H9 (cell line): Measurements from ENCODE around the gene RBM38. TPM values are rescaled to one million over a fixed set of nuclear protein-coding genes. Genes with fewer than 3 reads are reported as not detected.

Experiments used
- DNase-seq: peaks from one replicate; pipeline ENCODE4 v3.0.0-alpha.2; 2017
- H2AFZ ChIP-seq: one replicate; pipeline ENCODE4 v1.6.1; 2013; ENCODE audit warnings: mild to moderate bottlenecking, low read length, control low read depth, moderate library complexity
- H2AK5ac ChIP-seq: 2 replicates; pipeline ENCODE4 v1.6.1; 2013; ENCODE audit warnings: low read length, control low read depth, mixed read lengths; ENCODE audit not compliant: insufficient read length
- H2BK120ac ChIP-seq: one replicate; pipeline ENCODE4 v1.6.1; 2013; ENCODE audit warnings: low read depth, mild to moderate bottlenecking, low read length, control low read depth, inconsistent platforms; ENCODE audit not compliant: poor library complexity, severe bottlenecking
- H2BK12ac ChIP-seq: 2 replicates; pipeline ENCODE4 v1.6.1; 2013; ENCODE audit warnings: low read length, control low read depth, mixed read lengths, low read depth; ENCODE audit not compliant: insufficient read length
- H2BK15ac ChIP-seq: 2 replicates; pipeline ENCODE4 v1.6.1; 2013; ENCODE audit warnings: low read depth, low read length, control low read depth
- H2BK20ac ChIP-seq: one replicate; pipeline ENCODE4 v1.6.1; 2013; ENCODE audit warnings: low read depth, mild to moderate bottlenecking, low read length, control low read depth, inconsistent platforms; ENCODE audit not compliant: poor library complexity, severe bottlenecking
- H2BK5ac ChIP-seq: 2 replicates; pipeline ENCODE4 v1.6.1; 2013; ENCODE audit warnings: low read length, control low read depth, mixed read lengths; ENCODE audit not compliant: insufficient read length
- H3K14ac ChIP-seq: 2 replicates; pipeline ENCODE4 v1.6.1; 2013; ENCODE audit warnings: low read length, control low read depth; ENCODE audit not compliant: insufficient read depth
- H3K18ac ChIP-seq: 2 replicates; pipeline ENCODE4 v1.6.1; 2013; ENCODE audit warnings: low read depth, mild to moderate bottlenecking, mixed read lengths, low read length, control low read depth; ENCODE audit not compliant: insufficient read length
- H3K23ac ChIP-seq: 2 replicates; pipeline ENCODE4 v1.6.1; 2013; ENCODE audit warnings: low read length, control low read depth, mixed read lengths, low read depth; ENCODE audit not compliant: insufficient read length
- H3K23me2 ChIP-seq: 2 replicates; pipeline ENCODE4 v1.6.1; 2013; ENCODE audit warnings: low read depth, mild to moderate bottlenecking, mixed read lengths, low read length, control low read depth; ENCODE audit not compliant: insufficient read length, poor library complexity, severe bottlenecking
- H3K27ac ChIP-seq: 2 replicates; pipeline ENCODE4 v1.5.1; 2013; ENCODE audit warnings: low read length, control low read depth, mixed read lengths, low read depth; ENCODE audit not compliant: insufficient read length
- H3K27me3 ChIP-seq: 2 replicates; pipeline ENCODE4 v1.6.1; 2013; ENCODE audit warnings: low read length, control low read depth, inconsistent platforms; ENCODE audit not compliant: insufficient read depth
- H3K4ac ChIP-seq: 2 replicates; pipeline ENCODE4 v1.6.1; 2013; ENCODE audit warnings: low read depth, mild to moderate bottlenecking, control low read depth, inconsistent platforms, low read length, moderate library complexity
- H3K4me1 ChIP-seq: 2 replicates; pipeline ENCODE4 v1.6.1; 2013; ENCODE audit warnings: low read length, control low read depth, inconsistent platforms; ENCODE audit not compliant: insufficient read depth
- H3K4me2 ChIP-seq: 2 replicates; pipeline ENCODE4 v1.6.1; 2013; ENCODE audit warnings: low read length, control low read depth, mixed read lengths; ENCODE audit not compliant: insufficient read length, insufficient read depth
- H3K56ac ChIP-seq: 2 replicates; pipeline ENCODE4 v1.6.1; 2013; ENCODE audit warnings: low read depth, mild to moderate bottlenecking, mixed read lengths, low read length, control low read depth; ENCODE audit not compliant: insufficient read length
- H3K79me1 ChIP-seq: 2 replicates; pipeline ENCODE4 v1.6.1; 2013; ENCODE audit warnings: low read depth, mild to moderate bottlenecking, moderate library complexity, low read length, control low read depth, inconsistent platforms; ENCODE audit not compliant: insufficient read depth, poor library complexity, severe bottlenecking
- H3K79me2 ChIP-seq: 2 replicates; pipeline ENCODE4 v1.6.1; 2013; ENCODE audit warnings: low read length, control low read depth, inconsistent platforms; ENCODE audit not compliant: insufficient read depth
- H3K9ac ChIP-seq: 2 replicates; pipeline ENCODE4 v1.6.1; 2013; ENCODE audit warnings: low read length, control low read depth, mixed read lengths; ENCODE audit not compliant: insufficient read length; ENCODE audit errors: extremely low read depth
- H3K9me3 ChIP-seq: one replicate; pipeline ENCODE4 v1.6.1; 2013; ENCODE audit warnings: low read depth, low read length, inconsistent platforms; ENCODE audit not compliant: control insufficient read depth
- H3T11ph ChIP-seq: one replicate; pipeline ENCODE4 v1.6.1; 2013; ENCODE audit warnings: mild to moderate bottlenecking, low read length, control low read depth, inconsistent platforms
- H4K20me1 ChIP-seq: one replicate; pipeline ENCODE4 v1.6.1; 2013; ENCODE audit not compliant: control insufficient read depth, insufficient read length, insufficient read depth
- H4K5ac ChIP-seq: 2 replicates; pipeline ENCODE4 v1.6.1; 2013; ENCODE audit warnings: low read depth, mild to moderate bottlenecking, mixed read lengths, low read length, control low read depth; ENCODE audit not compliant: insufficient read length
- H4K8ac ChIP-seq: replicated peaks from 2 replicates; pipeline ENCODE4 v1.6.1; 2013; ENCODE audit warnings: low read length, control low read depth, mixed read lengths, low read depth; ENCODE audit not compliant: insufficient read length
- H4K91ac ChIP-seq: 2 replicates; pipeline ENCODE4 v1.6.1; 2013; ENCODE audit warnings: low read depth, mild to moderate bottlenecking, moderate library complexity, mixed read lengths, low read length, control low read depth; ENCODE audit not compliant: insufficient read length
- H3K27ac Mint-ChIP-seq, 3 experiments: 2 replicates in 2 of 3; 3 replicates in 1 of 3; pipeline ENCODE4 v1.8.0; 2020 to 2021; ENCODE audit warnings: mixed read lengths in 3 of 3, mild to moderate bottlenecking in 1 of 3, moderate library complexity in 1 of 3
- H3K27me3 Mint-ChIP-seq: 2 replicates; pipeline ENCODE4 v1.8.0; 2021; ENCODE audit warnings: low read depth, mild to moderate bottlenecking, moderate library complexity, mixed read lengths
- H3K36me3 Mint-ChIP-seq, 3 experiments: 2 replicates in 2 of 3; 3 replicates in 1 of 3; pipeline ENCODE4 v1.8.0; 2020 to 2021; ENCODE audit warnings: low read depth in 3 of 3, mixed read lengths in 3 of 3; ENCODE audit not compliant: insufficient read depth in 1 of 3
- H3K4me1 Mint-ChIP-seq, 2 experiments: 2 replicates each; pipeline ENCODE4 v1.8.0; 2020; ENCODE audit warnings: mixed read lengths in 2 of 2
- H3K4me3 Mint-ChIP-seq, 2 experiments: 2 replicates in 1 of 2; 3 replicates in 1 of 2; pipeline ENCODE4 v1.8.0; 2020 to 2021; ENCODE audit warnings: mild to moderate bottlenecking in 2 of 2, mixed read lengths in 2 of 2, moderate library complexity in 1 of 2
- H3K9me3 Mint-ChIP-seq, 2 experiments: 2 replicates in 1 of 2; 3 replicates in 1 of 2; pipeline ENCODE4 v1.8.0; 2020; ENCODE audit warnings: mild to moderate bottlenecking in 2 of 2, mixed read lengths in 2 of 2, moderate library complexity in 1 of 2
- CTCF ChIP-seq: fragments of 200-600 bp; sonication (generic); conservative IDR thresholded peaks from 3 replicates; pipeline ENCODE4 v1.8.0; 2021; ENCODE audit warnings: antibody characterized with exemption, mild to moderate bottlenecking
- WGBS: extraction: QIAGEN DNeasy Blood & Tissue Kit; methylation state at CpG from one replicate; pipeline ENCODE4 v1.1.7; 2013; ENCODE audit warnings: missing lambda C conversion rate, low lambda C conversion rate, mixed read lengths; ENCODE audit not compliant: insufficient read length; ENCODE audit errors: extremely low coverage; 5-methylcytosine and 5-hydroxymethylcytosine counted together
- total RNA-seq: library from RNA; stranded (reverse); gene quantifications from 2 replicates; pipeline ENCODE4 v1.2.1, GENCODE V29; 2021

The RBM38 gene
- total RNA-seq, 1 experiment from 2014 or later = 66.8 TPM

DNA sequence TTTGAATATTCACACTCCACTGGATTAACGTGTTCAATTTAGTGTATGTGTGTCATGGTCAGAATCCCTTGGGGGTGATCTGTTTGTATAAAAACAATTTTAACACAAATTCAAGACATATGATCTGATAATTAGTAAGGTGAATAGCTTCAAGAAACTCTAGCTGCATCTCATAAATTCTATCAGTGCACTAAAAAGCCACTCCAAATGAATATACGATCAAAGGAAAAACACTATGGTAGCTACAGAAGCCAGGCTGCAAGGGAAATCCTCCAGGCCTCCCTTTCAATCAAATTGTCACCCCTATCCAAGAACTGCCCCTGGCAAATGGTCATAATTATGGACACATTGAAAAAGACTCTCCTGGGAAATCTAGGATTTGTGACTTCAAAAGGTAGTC lies 49.5 kb upstream of the RBM38 start:
- H4K20me1 ChIP-seq = no peaks in the 10 kb centered on the region
- no peaks in the 10 kb centered on the region for H3K79me2 ChIP-seq
- H3K4me2 ChIP-seq = no peak overlapping the region
- TF ChIP-seq CTCF = no peak
- H3T11ph ChIP-seq = no peak overlapping the region
- no peaks in the 10 kb centered on the region for H3K36me3 Mint-ChIP-seq
- no peak overlapping the region for H2AK5ac ChIP-seq
- H3K27ac ChIP-seq = no peak overlapping the region
- no peaks in the 10 kb centered on the region for H3K79me1 ChIP-seq
- H2BK12ac ChIP-seq = no peak overlapping the region
- H4K5ac ChIP-seq = no peak overlapping the region
- H4K8ac ChIP-seq = no peak overlapping the region
- no peak overlapping the region for H2BK15ac ChIP-seq
- no peaks in the 10 kb centered on the region for H3K23me2 ChIP-seq
- H3K27ac Mint-ChIP-seq = no peak overlapping the region
- no peaks in the 10 kb centered on the region for H3K9me3 Mint-ChIP-seq
- H2BK20ac ChIP-seq = no peak overlapping the region
- no peak overlapping the region for H2AFZ ChIP-seq
- H3K9me3 ChIP-seq = no peaks in the 10 kb centered on the region
- H3K56ac ChIP-seq = no peak overlapping the region
- H3K4me3 Mint-ChIP-seq = no peak overlapping the region
- H3K4ac ChIP-seq = no peak overlapping the region
- H3K4me1 ChIP-seq = no peaks in the 10 kb centered on the region
- H3K9ac ChIP-seq = no peak overlapping the region
- H2BK5ac ChIP-seq = no peak overlapping the region
- peaks cover 9% of the 10 kb centered on the region for H3K27me3 Mint-ChIP-seq
- no peak overlapping the region for H3K23ac ChIP-seq
- H4K91ac ChIP-seq = no peak overlapping the region
- WGBS = no CpG with 5 or more reads among the region's 2 CpGs
- H3K4me1 Mint-ChIP-seq = no peaks in the 10 kb centered on the region
- no peak for DNase-seq
- H2BK120ac ChIP-seq = no peak overlapping the region
- H3K18ac ChIP-seq = no peak overlapping the region
- H3K27me3 ChIP-seq = no peaks in the 10 kb centered on the region
- H3K14ac ChIP-seq = no peak overlapping the region
